ENCODE data around the gene CYFIP2. TPM values are rescaled to one million over a fixed set of nuclear protein-coding genes. Genes with fewer than 3 reads are reported as not detected.

CYFIP2 gene
- total RNA-seq, 1 donor from 2014 or later = 5.5 TPM

- no peak for DNase-seq (ENCODE audit: low read depth)
Observed at GRCh38 chr5:157323107-157323706, 57.3 kb downstream of the CYFIP2 start.

GRCh38 chr5:157324237-157324636, 58.3 kb downstream of the CYFIP2 start:
- no peak for DNase-seq (ENCODE audit: low read depth)

GRCh38 chr5:157326440-157327005, 60.6 kb downstream of the CYFIP2 start:
- no peak for DNase-seq (ENCODE audit: low read depth)

- DNase-seq (ENCODE audit: low read depth) = no peak
Observed at GRCh38 chr5:157327771-157328170, 61.8 kb downstream of the CYFIP2 start.

GRCh38 chr5:157328277-157328912, 62.5 kb downstream of the CYFIP2 start:
- DNase-seq (ENCODE audit: low read depth) = peak; percentile 81

- no peak for DNase-seq (ENCODE audit: low read depth)
Observed at GRCh38 chr5:157331807-157332206, 65.9 kb downstream of the CYFIP2 start.

GRCh38 chr5:157335534-157336422, 69.9 kb downstream of the CYFIP2 start:
- DNase-seq (ENCODE audit: low read depth) = peak; percentile 26

GRCh38 chr5:157336423-157336744, 70.5 kb downstream of the CYFIP2 start:
- no peak for DNase-seq (ENCODE audit: low read depth)

- DNase-seq (ENCODE audit: low read depth) = no peak
Observed at GRCh38 chr5:157339409-157339808, 73.5 kb downstream of the CYFIP2 start.

- DNase-seq (ENCODE audit: low read depth) = no peak
Observed at GRCh38 chr5:157342822-157343402, 77.0 kb downstream of the CYFIP2 start.

- DNase-seq (ENCODE audit: low read depth) = peak; percentile 48
Observed at GRCh38 chr5:157343842-157344790, 78.2 kb downstream of the CYFIP2 start.

GRCh38 chr5:157345067-157345466, 79.1 kb downstream of the CYFIP2 start:
- DNase-seq (ENCODE audit: low read depth) = no peak

GRCh38 chr5:157345485-157345884, 79.6 kb downstream of the CYFIP2 start:
- DNase-seq (ENCODE audit: low read depth) = no peak

- no peak for DNase-seq (ENCODE audit: low read depth)
Observed at GRCh38 chr5:157347301-157348048, 81.6 kb downstream of the CYFIP2 start.

- DNase-seq (ENCODE audit: low read depth) = no peak
Observed at GRCh38 chr5:157348049-157348400, 82.1 kb downstream of the CYFIP2 start.

- DNase-seq (ENCODE audit: low read depth) = no peak
Observed at GRCh38 chr5:157350939-157351801, 85.2 kb downstream of the CYFIP2 start.

- DNase-seq (ENCODE audit: low read depth) = no peak
Observed at GRCh38 chr5:157351802-157352092, 85.8 kb downstream of the CYFIP2 start.

- no peak for DNase-seq (ENCODE audit: low read depth)
Observed at GRCh38 chr5:157352756-157353340, 86.9 kb downstream of the CYFIP2 start.

GRCh38 chr5:157354800-157355199, 88.9 kb downstream of the CYFIP2 start:
- DNase-seq (ENCODE audit: low read depth) = no peak

Measured in myocyte (in vitro differentiated cells).